H1 (cell line): ENCODE data around the gene ERICH2. TPM values are rescaled to one million over a fixed set of nuclear protein-coding genes. Genes with fewer than 3 reads are reported as not detected.
"Not testable (repeated sequence)": the region's sequence is repeated elsewhere in the genome, so short reads cannot be mapped to it uniquely, and the experiment has no call there.

Source experiments
- CTCF ChIA-PET: fragments of 300-600 bp; sonication (Branson Sonifier 250); formaldehyde crosslinking; loops from one replicate; lab custom pipeline; 2021; ENCODE audit not compliant: partially characterized antibody; lab: Charles Lee
- POLR2A ChIA-PET: fragments of 300-600 bp; sonication (Branson Sonifier 250); formaldehyde crosslinking; loops from one replicate; lab custom pipeline; 2021; ENCODE audit warnings: inconsistent platforms; ENCODE audit not compliant: partially characterized antibody; lab: Charles Lee
- DNase-seq, 2 experiments: peaks; one replicate each; pipeline versions ENCODE4 v3.0.0 to v3.0.0-alpha.2; 2010 to 2022; ENCODE audit warnings: low spot score in 2 of 2, low read depth in 1 of 2, mixed read lengths in 1 of 2
- FAIRE-seq: peaks from 2 replicates; lab custom pipeline; 2011; peaks lifted over from hg19 to GRCh38; lab: Jason Lieb, UNC
- H2AFZ ChIP-seq: 2 replicates; pipeline ENCODE4 v1.8.1; 2012; ENCODE audit warnings: low read length, inconsistent platforms
- H2AK5ac ChIP-seq: 2 replicates; pipeline ENCODE4 v1.6.1; 2013; ENCODE audit warnings: low read depth, low read length
- H2BK120ac ChIP-seq: replicated peaks from 2 replicates; pipeline ENCODE3; 2013; ENCODE audit warnings: low read depth, low read length, inconsistent platforms
- H2BK12ac ChIP-seq: 2 replicates; pipeline ENCODE4 v1.6.1; 2013; ENCODE audit warnings: low read depth, low read length
- H2BK15ac ChIP-seq: 2 replicates; pipeline ENCODE4 v1.6.1; 2013; ENCODE audit warnings: low read length
- H2BK20ac ChIP-seq: 2 replicates; pipeline ENCODE4 v1.6.1; 2013; ENCODE audit warnings: low read length
- H2BK5ac ChIP-seq: 2 replicates; pipeline ENCODE4 v1.6.1; 2013; ENCODE audit warnings: low read depth, low read length
- H3K14ac ChIP-seq: 2 replicates; pipeline ENCODE4 v1.6.1; 2013; ENCODE audit warnings: inconsistent platforms; ENCODE audit not compliant: insufficient read length
- H3K18ac ChIP-seq: 2 replicates; pipeline ENCODE4 v1.6.1; 2013; ENCODE audit warnings: low read length; ENCODE audit errors: extremely low read depth
- H3K23ac ChIP-seq: 2 replicates; pipeline ENCODE4 v1.6.1; 2013; ENCODE audit warnings: inconsistent platforms; ENCODE audit not compliant: insufficient read length
- H3K23me2 ChIP-seq: 2 replicates; pipeline ENCODE4 v1.6.1; 2013; ENCODE audit warnings: low read depth, low read length
- H3K27ac ChIP-seq: 2 replicates; pipeline ENCODE4 v1.6.1; 2011; ENCODE audit warnings: low read depth, low read length, inconsistent platforms
- H3K27me3 ChIP-seq, 4 experiments: replicated peaks in 1 of 4; 1 replicate in 1 of 4; 2 replicates in 3 of 4; pipeline versions ENCODE4 v1.6.1 to v1.8.1; 2011 to 2013; ENCODE audit warnings: low read length in 3 of 4, mild to moderate bottlenecking in 3 of 4, inconsistent platforms in 2 of 4, mixed read lengths in 2 of 4, moderate library complexity in 1 of 4; ENCODE audit not compliant: control insufficient read depth in 3 of 4, insufficient read depth in 3 of 4; ENCODE audit errors: extremely low read depth in 1 of 4
- H3K36me3 ChIP-seq, 4 experiments: 2 replicates each; pipeline versions ENCODE4 v1.6.1 to v1.8.1; 2011 to 2013; ENCODE audit warnings: mild to moderate bottlenecking in 4 of 4, low read length in 3 of 4, moderate library complexity in 2 of 4, control low read depth in 1 of 4, inconsistent platforms in 1 of 4; ENCODE audit not compliant: insufficient read depth in 4 of 4, control insufficient read depth in 2 of 4
- H3K4ac ChIP-seq: replicated peaks from 2 replicates; pipeline ENCODE3; 2013; ENCODE audit warnings: low read length, low read depth, mixed read lengths, inconsistent platforms; ENCODE audit not compliant: insufficient read length
- H3K4me1 ChIP-seq, 4 experiments: replicated peaks in 1 of 4; 1 replicate in 1 of 4; 2 replicates in 3 of 4; pipeline versions ENCODE4 v1.6.1 to v1.8.1; 2011 to 2013; ENCODE audit warnings: low read length in 3 of 4, inconsistent platforms in 2 of 4, mixed read lengths in 1 of 4; ENCODE audit not compliant: insufficient read depth in 4 of 4, control insufficient read depth in 3 of 4
- H3K4me2 ChIP-seq, 2 experiments: 2 replicates each; pipeline versions ENCODE4 v1.6.1 to v1.8.1; 2011 to 2013; ENCODE audit warnings: low read depth in 2 of 2, low read length in 2 of 2, control low read depth in 1 of 2, inconsistent platforms in 1 of 2, mild to moderate bottlenecking in 1 of 2; ENCODE audit not compliant: insufficient read depth in 1 of 2
- H3K4me3 ChIP-seq, 4 experiments: fragments of 200-600, 300-600 bp in 1 of 4; sonication (generic), shearing (Covaris generic), sonication (Bioruptor Twin) in 1 of 4; 2 replicates each; pipeline versions ENCODE4 v1.5.1 to v1.8.1; 2011 to 2016; ENCODE audit warnings: low read length in 4 of 4, low read depth in 3 of 4, control low read depth in 2 of 4, inconsistent platforms in 2 of 4, mild to moderate bottlenecking in 2 of 4, mixed read lengths in 1 of 4, moderate library complexity in 1 of 4; ENCODE audit not compliant: insufficient read depth in 2 of 4; ENCODE audit errors: extremely low read depth in 1 of 4
- H3K56ac ChIP-seq: replicated peaks from 2 replicates; pipeline ENCODE3; 2013; ENCODE audit warnings: low read depth, mild to moderate bottlenecking, mixed read lengths, low read length, inconsistent platforms; ENCODE audit not compliant: insufficient read length
- H3K79me1 ChIP-seq: 2 replicates; pipeline ENCODE4 v1.6.1; 2013; ENCODE audit warnings: low read depth, low read length, control low read depth
- H3K79me2 ChIP-seq, 2 experiments: 2 replicates each; pipeline versions ENCODE4 v1.6.1 to v1.8.1; 2012 to 2013; ENCODE audit warnings: low read length in 2 of 2, mild to moderate bottlenecking in 2 of 2, inconsistent platforms in 1 of 2; ENCODE audit not compliant: insufficient read depth in 2 of 2, control insufficient read depth in 1 of 2
- H3K9ac ChIP-seq, 4 experiments: replicated peaks in 1 of 4; 1 replicate in 1 of 4; 2 replicates in 3 of 4; pipeline versions ENCODE4 v1.6.1 to v1.8.1; 2011 to 2013; ENCODE audit warnings: low read depth in 3 of 4, low read length in 3 of 4, control low read depth in 2 of 4, mild to moderate bottlenecking in 2 of 4, moderate library complexity in 2 of 4, inconsistent platforms in 1 of 4; ENCODE audit errors: extremely low read depth in 1 of 4
- H3K9me3 ChIP-seq, 2 experiments: 2 replicates each; pipeline versions ENCODE4 v1.6.1 to v1.8.1; 2012 to 2013; ENCODE audit warnings: mild to moderate bottlenecking in 2 of 2, moderate library complexity in 2 of 2, control low read depth in 1 of 2, inconsistent platforms in 1 of 2, low read depth in 1 of 2, low read length in 1 of 2, mixed read lengths in 1 of 2; ENCODE audit not compliant: insufficient read depth in 2 of 2
- H4K20me1 ChIP-seq, 2 experiments: replicated peaks in 1 of 2; 2 replicates each; pipeline versions ENCODE3 to v1.8.1; 2011 to 2013; ENCODE audit warnings: inconsistent platforms in 2 of 2, low read length in 2 of 2, mild to moderate bottlenecking in 1 of 2; ENCODE audit not compliant: insufficient read depth in 2 of 2, control insufficient read depth in 1 of 2
- H4K5ac ChIP-seq: 2 replicates; pipeline ENCODE4 v1.6.1; 2013; ENCODE audit warnings: low read length, low read depth, mixed read lengths, inconsistent platforms; ENCODE audit not compliant: insufficient read length
- H4K8ac ChIP-seq: 2 replicates; pipeline ENCODE4 v1.8.0; 2013; ENCODE audit warnings: mild to moderate bottlenecking, moderate library complexity, low read length, inconsistent platforms; ENCODE audit not compliant: insufficient read depth; ENCODE audit errors: extremely low read depth
- H4K91ac ChIP-seq: replicated peaks from 2 replicates; pipeline ENCODE3; 2013; ENCODE audit warnings: low read length, mixed read lengths, inconsistent platforms; ENCODE audit not compliant: insufficient read length
- EZH2 ChIP-seq: fragments of 200-600 bp; sonication (generic); IDR thresholded peaks from 2 replicates; pipeline ENCODE4 v1.7.1; 2012; ENCODE audit warnings: low read depth, mild to moderate bottlenecking, moderate library complexity, low read length, inconsistent platforms; ENCODE audit not compliant: severe bottlenecking
- KDM5A ChIP-seq: fragments of 200-600 bp; IDR thresholded peaks from 2 replicates; pipeline ENCODE4 v1.7.1; 2012; ENCODE audit warnings: mild to moderate bottlenecking, low read length, inconsistent platforms, mixed read lengths
- MAFK ChIP-seq: IDR thresholded peaks from 2 replicates; pipeline ENCODE4 v1.6.1; 2012; ENCODE audit warnings: low read depth, mild to moderate bottlenecking, improper control_type of control experiment, low read length
- SAP30 ChIP-seq: fragments of 300-600 bp; sonication (generic); IDR thresholded peaks from 2 replicates; pipeline ENCODE4 v1.7.1; 2012; ENCODE audit warnings: low read length, moderate library complexity, mild to moderate bottlenecking, inconsistent platforms; ENCODE audit not compliant: insufficient read depth, insufficient replicate concordance
- SIRT6 ChIP-seq: IDR thresholded peaks from one replicate; pipeline ENCODE4 v1.7.1; 2012; ENCODE audit warnings: low read length, inconsistent platforms
- TAF1 ChIP-seq: IDR thresholded peaks from 2 replicates; pipeline ENCODE4 v1.6.1; 2011; ENCODE audit warnings: mild to moderate bottlenecking, low read depth, low read length
- WGBS, 2 experiments: shearing (Covaris generic) in 1 of 2; methylation state at CpG; one replicate each; pipeline versions ENCODE4 v1.1.6 to v1.1.7; 2013 to 2015; ENCODE audit warnings: low lambda C conversion rate in 2 of 2, mixed read lengths in 2 of 2, inconsistent platforms in 1 of 2, low coverage in 1 of 2, missing lambda C conversion rate in 1 of 2; ENCODE audit not compliant: insufficient replicate concordance in 2 of 2, insufficient coverage in 1 of 2, insufficient read length in 1 of 2; ENCODE audit errors: extremely low coverage in 1 of 2, missing lambda C conversion rate in 1 of 2; 5-methylcytosine and 5-hydroxymethylcytosine counted together
- polyA plus RNA-seq, 7 experiments: library from polyadenylated mRNA; depleted of rRNA in 3 of 7; stranded (reverse) in 5 of 7; unstranded in 2 of 7; fragments of >200 nt in 5 of 7; fragments of 200-250 nt in 2 of 7; gene quantifications; 1 replicate in 5 of 7; 2 replicates in 1 of 7; 4 replicates in 1 of 7; pipeline versions ENCODE4 v1.2.1 to v1.2.3, GENCODE V29; 2011 to 2013; ENCODE audit warnings: missing spikeins in 2 of 7, mixed read lengths in 2 of 7
- total RNA-seq: library from RNA; stranded (reverse); fragmentation: NEBNext Ultra II Directional; extraction: Animal tissue kit (Norgen Biotek cat#: 25700); gene quantifications from 2 replicates; pipeline ENCODE4 v1.2.1, GENCODE V29; 2021

The ERICH2 gene
- total and polyA plus RNA-seq, 2 of the 8 experiments (the other 6 are each of a cell fraction or from before 2014, with no cell fraction given) = 0.20 to 2.1 TPM

GRCh38 chr2:170747921-170748320 lies 22.3 kb upstream of the ERICH2 start (continued):
- TF ChIP-seq SIRT6 = no peak
- no peak for TF ChIP-seq KDM5A
- no peak for TF ChIP-seq TAF1
- TF ChIP-seq MAFK = no peak
- no peak for TF ChIP-seq SAP30
- TF ChIP-seq EZH2 = no peak
- TF ChIP-seq, all 59 proteins: peak for 0

GRCh38 chr2:170751555-170751954 lies 18.6 kb upstream of the ERICH2 start:
- not testable (repeated sequence) for H4K20me1 ChIP-seq, H3K9me3 ChIP-seq, FAIRE-seq

More at GRCh38 chr2:170751555-170751954, 18.6 kb upstream of the ERICH2 start:
- H3K56ac ChIP-seq, H3K27ac ChIP-seq, H3K4ac ChIP-seq, H4K5ac ChIP-seq, H3K18ac ChIP-seq, H3K9ac ChIP-seq, H2BK5ac ChIP-seq, H3K36me3 ChIP-seq, H3K79me2 ChIP-seq, H3K4me1 ChIP-seq, H3K27me3 ChIP-seq, H3K4me3 ChIP-seq, H3K79me1 ChIP-seq, H4K8ac ChIP-seq, H2AFZ ChIP-seq, H3K23me2 ChIP-seq, H3K4me2 ChIP-seq, H3K23ac ChIP-seq, H2BK12ac ChIP-seq, H2AK5ac ChIP-seq, H3K14ac ChIP-seq, H4K91ac ChIP-seq, H2BK20ac ChIP-seq, H2BK120ac ChIP-seq, H2BK15ac ChIP-seq, DNase-seq, POLR2A ChIA-PET: not testable (repeated sequence)
- CTCF ChIA-PET = interaction anchor here (0.6 kb wide), 1 partner anchor 217 kb away, joined by 3 read pairs; no protein-coding TSS in a partner anchor
- WGBS, 2 experiments = 93% methylated on average over 12 of the region's 12 CpGs; no CpG with 5 or more reads in 1 of the 2 experiments
